ENCODE data around the gene EEF1A2.

- no peak for TF ChIP-seq CTCF (IDR thresholded peaks at IDR 0.05)
- TF ChIP-seq POLR2A (IDR thresholded peaks at IDR 0.05): no peak
- no peak for TF ChIP-seq POLR2AphosphoS5 (IDR thresholded peaks at IDR 0.05)
Observed at GRCh38 chr20:63499338-63499969, 571 bp upstream of the EEF1A2 start.

Measured in transverse colon (tissue), 4 donors.